Measurements from ENCODE around the gene ERCC4.

- no peak for TF ChIP-seq CTCF (IDR thresholded peaks at IDR 0.05)
- TF ChIP-seq POLR2A (IDR thresholded peaks at IDR 0.05): no peak
Measured at GRCh38 chr16:13936596-13937081, 16.7 kb downstream of the ERCC4 start.

All from ovary (tissue), 3 donors.